Measurements from ENCODE around the gene IRX4. TPM values are rescaled to one million over a fixed set of nuclear protein-coding genes. Genes with fewer than 3 reads are reported as not detected.

Gene IRX4
- total RNA-seq = not detected in 2 replicates

DNA sequence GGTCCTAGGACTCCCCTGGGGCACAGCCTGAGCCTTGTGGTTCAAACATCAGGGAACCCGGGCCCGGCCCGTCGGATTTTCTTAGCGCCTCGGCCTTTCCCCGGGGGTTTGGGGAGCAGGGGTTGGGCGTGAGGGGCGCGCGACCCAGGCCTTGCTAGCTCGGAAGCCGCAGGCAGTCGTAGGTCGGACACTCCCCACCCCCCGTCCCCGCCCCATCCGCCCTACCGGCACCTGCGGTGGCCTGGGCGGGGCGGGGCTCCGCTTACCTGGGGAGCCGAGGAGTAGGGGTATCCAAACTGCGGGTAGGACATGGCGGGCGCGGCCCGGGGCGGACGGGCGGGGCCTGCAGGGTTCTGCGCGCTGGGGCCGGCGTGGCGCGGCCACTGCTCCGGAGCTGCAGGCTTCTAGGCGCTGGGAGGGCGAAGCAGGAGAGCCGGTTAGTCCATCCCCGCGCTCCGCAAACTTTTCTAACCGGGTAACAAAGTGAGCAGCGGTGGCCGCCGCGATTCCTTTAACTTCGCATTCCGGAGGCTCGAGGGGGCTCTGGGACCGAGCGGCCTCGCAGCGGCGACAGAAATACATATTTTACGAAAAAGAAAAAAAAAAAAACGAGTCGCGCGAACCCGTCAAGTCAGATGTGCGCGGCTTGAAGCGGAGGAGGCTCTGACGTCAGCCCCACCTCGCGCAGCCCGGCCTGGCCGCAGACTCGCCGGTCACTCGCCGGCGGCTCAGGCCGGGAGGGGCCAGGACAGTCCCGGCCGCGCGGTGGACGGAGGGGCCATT lies at the start of gene IRX4:
Gene IRX4 (minus strand): TSS at position 589 of the 783 bp plus-strand sequence. CDS start 278 bp downstream, at position 311.

Other genes starting within 250 kb of the IRX4 start
- 19.3 and 30.1 TPM in 2 replicates for gene MRPL36, start 83.1 kb downstream of the IRX4 start, total RNA-seq
- gene NDUFS6, start 81.5 kb downstream of the IRX4 start, total RNA-seq = 26.4 and 29.9 TPM in 2 replicates

All from smooth muscle cell of the umbilical artery (primary cell).